Fibroblast of skin of scalp (primary cell): ENCODE data around the gene EVA1B. TPM values are rescaled to one million over a fixed set of nuclear protein-coding genes. Genes with fewer than 3 reads are reported as not detected.

Experiments used
- DNase-seq: peaks from one replicate; pipeline ENCODE4 v3.0.0-alpha.2; 2013
- polyA plus RNA-seq, 2 experiments: library from polyadenylated mRNA; unstranded; fragments of 120-200 nt; gene quantifications; one replicate each; pipeline ENCODE4 v1.2.1, GENCODE V29; 2013; ENCODE audit not compliant: insufficient read length in 2 of 2

The EVA1B gene
- 78.9 TPM for polyA plus RNA-seq (2013, experiment 1 of 2; ENCODE audit: insufficient read length)
- 91.9 TPM for polyA plus RNA-seq (2013, experiment 2 of 2; ENCODE audit: insufficient read length)

- DNase-seq: peak; percentile 86
These were observed at the start of gene EVA1B for GRCh38 chr1:36323636-36324352. EVA1B (minus strand) TSS chr1:36323645; CDS start chr1:36323037, 608 bp downstream.

GRCh38 chr1:36372617-36373016, 49.2 kb upstream of the EVA1B start:
- no peak for DNase-seq

- DNase-seq: peak; percentile 70
These were observed 45.8 kb upstream of the EVA1B start for GRCh38 chr1:36369061-36369861.

GRCh38 chr1:36367798-36368197, 44.4 kb upstream of the EVA1B start:
- DNase-seq: no peak

GRCh38 chr1:36367066-36367465, 43.6 kb upstream of the EVA1B start:
- DNase-seq: no peak

- peak; percentile 86 for DNase-seq
These were observed 42.7 kb upstream of the EVA1B start for GRCh38 chr1:36366091-36366661.

- DNase-seq: peak; percentile 73
These were observed 41.9 kb upstream of the EVA1B start for GRCh38 chr1:36365381-36365780.

GRCh38 chr1:36359911-36360550, 36.6 kb upstream of the EVA1B start:
- DNase-seq: no peak

- no peak for DNase-seq
These were observed 35.9 kb upstream of the EVA1B start for GRCh38 chr1:36359383-36359782.

GRCh38 chr1:36358514-36359084, 35.2 kb upstream of the EVA1B start:
- DNase-seq: no peak

GRCh38 chr1:36355811-36356210, 32.4 kb upstream of the EVA1B start:
- DNase-seq: no peak

- no peak for DNase-seq
These were observed 31.0 kb upstream of the EVA1B start for GRCh38 chr1:36354486-36354885.

- peak; percentile 41 for DNase-seq
These were observed 29.7 kb upstream of the EVA1B start for GRCh38 chr1:36352910-36353878.

- peak; percentile 82 for DNase-seq
These were observed 28.9 kb upstream of the EVA1B start for GRCh38 chr1:36352125-36352909.

GRCh38 chr1:36351227-36351977, 28.0 kb upstream of the EVA1B start:
- peak; percentile 93 for DNase-seq

GRCh38 chr1:36350659-36351226, 27.3 kb upstream of the EVA1B start:
- peak; percentile 91 for DNase-seq

- no peak for DNase-seq
These were observed 26.4 kb upstream of the EVA1B start for GRCh38 chr1:36349839-36350238.

GRCh38 chr1:36349241-36349671, 25.8 kb upstream of the EVA1B start:
- DNase-seq: peak; percentile 28

- DNase-seq: no peak
These were observed 23.4 kb upstream of the EVA1B start for GRCh38 chr1:36346741-36347370.
